Measurements from ENCODE around the gene HID1. TPM values are rescaled to one million over a fixed set of nuclear protein-coding genes. Genes with fewer than 3 reads are reported as not detected.
A peak's percentile ranks its signal among the peaks of the same experiment; 100 is the strongest.

Gene HID1
- total RNA-seq, 1 experiment from 2014 or later = 43.8 TPM

DNA sequence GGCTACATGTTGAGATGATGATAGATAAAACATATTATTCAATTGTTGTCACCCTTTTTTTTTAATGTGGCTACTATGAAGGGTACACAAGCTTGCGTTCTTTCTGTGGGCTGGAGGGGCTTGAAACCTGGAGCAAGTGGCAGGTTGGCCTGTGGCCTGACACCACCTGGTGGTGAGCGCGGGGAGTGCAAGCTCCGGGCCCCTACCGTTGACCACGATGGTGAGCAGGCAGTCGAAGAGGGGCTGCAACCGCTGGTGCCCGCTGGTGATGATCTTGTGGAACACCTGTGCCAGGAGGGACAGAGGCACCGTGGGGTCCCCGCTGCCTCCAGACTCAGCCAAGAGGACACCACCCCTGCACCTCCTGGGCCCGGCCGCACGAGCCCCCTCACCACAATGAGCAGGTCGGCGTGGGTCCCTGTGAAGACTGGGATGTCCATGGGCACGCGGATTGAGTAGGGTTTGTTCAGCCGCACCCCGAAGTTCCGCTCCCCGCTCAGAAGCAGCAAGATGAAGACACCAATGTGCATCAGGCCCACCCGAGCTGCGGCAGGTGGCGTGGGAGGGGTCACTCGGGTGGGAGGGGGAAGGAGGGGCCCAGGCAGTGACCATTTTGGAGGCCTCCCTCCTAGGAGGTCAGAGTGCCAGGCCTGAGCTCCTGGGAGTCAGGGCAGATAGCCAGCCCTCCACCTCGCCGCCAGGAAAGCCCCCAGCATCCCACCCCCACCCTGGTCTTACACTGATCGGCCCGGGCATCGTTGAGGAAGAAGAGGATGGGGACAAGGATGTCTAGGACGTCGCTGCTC, 14.4 kb downstream of the HID1 start:
- ChIA-PET CTCF (interaction anchor here (0.6 to 2.6 kb wide), 30 partner anchors 9 to 331 kb away, joined by 3 to 22 read pairs (median 4); partner anchors contain the start of genes FDXR, MRPL58, OTOP2 and SLC25A19), POLR2A (interaction anchor here (1.5 kb wide), 1 partner anchor 10 kb away, joined by 3 read pairs; no protein-coding TSS in a partner anchor), RAD21 (ENCODE audit: low non-redundant PET in 1 of 2, low total read pairs in 2 of 2, uncharacterized antibody in 2 of 2, unreplicated experiment in 2 of 2) (interaction anchor here (0.7 to 2.0 kb wide), 6 partner anchors 35 to 115 kb away, joined by 3 to 6 read pairs (median 4); partner anchors contain the start of gene USH1G (in 1 of the 2))
- peaks cover 9 to 25% of the 10 kb centered on the region in 2 experiments; a peak in 3 of 4 replicates for H3K4me1 ChIP-seq (ENCODE audit: control insufficient read depth in 1 of 2, insufficient read depth in 2 of 2, low read length in 2 of 2)
- H2AFZ ChIP-seq (ENCODE audit: low read depth, low read length, poor library complexity, severe bottlenecking) = no peak overlapping the region
- BruUV-seq (replicated peaks) = no TSS peak
- H3K4me3 ChIP-seq (replicated peaks in 1 of 2; ENCODE audit: low read depth in 1 of 2, low read length in 2 of 2) = no peak overlapping the region
- intact Hi-C loops (cut with micrococcal nuclease) = loop anchor here (1.0 to 5.0 kb wide), 3 partner anchors 35 to 167 kb away; partner anchors contain the start of genes FDXR and USH1G
- ATAC-seq = peak; percentile 52
- no peaks in the 10 kb centered on the region for H3K36me3 ChIP-seq (ENCODE audit: control insufficient read depth in 1 of 2, insufficient read depth in 2 of 2, low read length in 2 of 2)
- no peaks in the 10 kb centered on the region for H3K9me2 ChIP-seq (ENCODE audit: insufficient read depth)
- no peaks in the 10 kb centered on the region for H3K27me3 ChIP-seq (ENCODE audit: insufficient read depth, low read length)
- H4K20me1 ChIP-seq (ENCODE audit: insufficient read depth) = no peaks in the 10 kb centered on the region
- H3K27ac ChIP-seq (ENCODE audit: low read depth, low read length) = no peak overlapping the region
- H3K9me3 ChIP-seq (ENCODE audit: control insufficient read depth in 1 of 2, insufficient read depth in 1 of 2, low read depth in 1 of 2, low read length in 2 of 2) = no peaks in the 10 kb centered on the region
- no peak overlapping the region for H3K9ac ChIP-seq (ENCODE audit: low read length)
- no peak for TF ChIP-seq CEBPB (IDR thresholded peaks at IDR 0.05; ENCODE audit: low read depth)
- TF ChIP-seq RAD21 (IDR thresholded peaks at IDR 0.05; ENCODE audit: low read depth) = peak; percentile 96
- TF ChIP-seq, protein P1, sequence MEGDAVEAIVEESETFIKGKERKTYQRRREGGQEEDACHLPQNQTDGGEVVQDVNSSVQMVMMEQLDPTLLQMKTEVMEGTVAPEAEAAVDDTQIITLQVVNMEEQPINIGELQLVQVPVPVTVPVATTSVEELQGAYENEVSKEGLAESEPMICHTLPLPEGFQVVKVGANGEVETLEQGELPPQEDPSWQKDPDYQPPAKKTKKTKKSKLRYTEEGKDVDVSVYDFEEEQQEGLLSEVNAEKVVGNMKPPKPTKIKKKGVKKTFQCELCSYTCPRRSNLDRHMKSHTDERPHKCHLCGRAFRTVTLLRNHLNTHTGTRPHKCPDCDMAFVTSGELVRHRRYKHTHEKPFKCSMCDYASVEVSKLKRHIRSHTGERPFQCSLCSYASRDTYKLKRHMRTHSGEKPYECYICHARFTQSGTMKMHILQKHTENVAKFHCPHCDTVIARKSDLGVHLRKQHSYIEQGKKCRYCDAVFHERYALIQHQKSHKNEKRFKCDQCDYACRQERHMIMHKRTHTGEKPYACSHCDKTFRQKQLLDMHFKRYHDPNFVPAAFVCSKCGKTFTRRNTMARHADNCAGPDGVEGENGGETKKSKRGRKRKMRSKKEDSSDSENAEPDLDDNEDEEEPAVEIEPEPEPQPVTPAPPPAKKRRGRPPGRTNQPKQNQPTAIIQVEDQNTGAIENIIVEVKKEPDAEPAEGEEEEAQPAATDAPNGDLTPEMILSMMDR (IDR thresholded peaks at IDR 0.05 in 2 of 3, conservative IDR thresholded peaks at IDR 0.05 in 1 of 3; ENCODE audit: borderline replicate concordance in 1 of 3, insufficient read depth in 1 of 3, low read depth in 2 of 3, low read length in 2 of 3) = peak; percentile 94 to 99 (median 98)
- H3K4me2 ChIP-seq (ENCODE audit: low read length) = no peak overlapping the region
- no peak for DNase-seq (ENCODE audit: low read depth, low spot score)
- no peaks in the 10 kb centered on the region for H3K79me2 ChIP-seq (ENCODE audit: insufficient read depth, low read length)

DNA sequence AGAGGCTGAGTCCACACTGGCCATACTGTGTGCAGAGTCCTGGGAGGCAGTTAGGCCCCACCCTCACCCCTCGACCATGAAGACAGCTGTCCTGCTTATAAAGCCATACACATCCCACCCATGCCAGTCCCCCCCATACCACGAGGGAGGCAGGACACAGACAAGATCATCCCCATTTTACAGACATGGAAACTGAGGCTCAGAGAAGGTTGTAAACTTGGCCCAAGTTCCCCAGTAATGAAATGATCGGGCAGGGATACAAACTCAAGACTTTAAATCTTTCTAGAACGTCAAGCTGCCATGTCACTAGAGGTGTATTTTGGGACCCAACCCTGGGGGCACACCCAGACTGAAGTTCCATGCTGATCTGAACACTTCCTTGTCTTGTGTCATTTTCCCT, 16.5 kb downstream of the HID1 start:
- no peaks in the 10 kb centered on the region for H3K79me2 ChIP-seq (ENCODE audit: insufficient read depth, low read length)
- DNase-seq (ENCODE audit: low read depth, low spot score) (no peak), ATAC-seq (no peak)
- ChIA-PET RAD21 (ENCODE audit: low non-redundant PET in 1 of 2, low total read pairs in 2 of 2, uncharacterized antibody in 2 of 2, unreplicated experiment in 2 of 2) (no interaction called here), CTCF (interaction anchor here (1.1 to 2.6 kb wide), 3 partner anchors 32 to 56 kb away, joined by 3 to 11 read pairs (median 4); partner anchors contain the start of genes MRPL58, OTOP2 and USH1G), POLR2A (no interaction called here)
- peaks cover 9 to 21% of the 10 kb centered on the region in 2 experiments; a peak in 3 of 4 replicates for H3K4me1 ChIP-seq (ENCODE audit: control insufficient read depth in 1 of 2, insufficient read depth in 2 of 2, low read length in 2 of 2)
- H3K4me3 ChIP-seq (replicated peaks in 1 of 2; ENCODE audit: low read depth in 1 of 2, low read length in 2 of 2) = no peak overlapping the region
- H4K20me1 ChIP-seq (ENCODE audit: insufficient read depth) = no peaks in the 10 kb centered on the region
- no TSS peak for BruUV-seq (replicated peaks)
- H3K4me2 ChIP-seq (ENCODE audit: low read length) = no peak overlapping the region
- no peak overlapping the region for H3K9ac ChIP-seq (ENCODE audit: low read length)
- H2AFZ ChIP-seq (ENCODE audit: low read depth, low read length, poor library complexity, severe bottlenecking) = no peak overlapping the region
- no peaks in the 10 kb centered on the region for H3K36me3 ChIP-seq (ENCODE audit: control insufficient read depth in 1 of 2, insufficient read depth in 2 of 2, low read length in 2 of 2)
- intact Hi-C loops (cut with micrococcal nuclease) = loop anchor here (5.0 kb wide), 1 partner anchor 84 kb away; the partner anchor contains the start of gene FDXR
- H3K27ac ChIP-seq (ENCODE audit: low read depth, low read length) = no peak overlapping the region
- no peaks in the 10 kb centered on the region for H3K27me3 ChIP-seq (ENCODE audit: insufficient read depth, low read length)
- H3K9me2 ChIP-seq (ENCODE audit: insufficient read depth) = no peaks in the 10 kb centered on the region
- no peaks in the 10 kb centered on the region for H3K9me3 ChIP-seq (ENCODE audit: control insufficient read depth in 1 of 2, insufficient read depth in 1 of 2, low read depth in 1 of 2, low read length in 2 of 2)
- TF ChIP-seq JUND (IDR thresholded peaks at IDR 0.05) = no peak
- no peak for TF ChIP-seq SRF (IDR thresholded peaks at IDR 0.05; ENCODE audit: low read depth)
- TF ChIP-seq POLR2A (IDR thresholded peaks at IDR 0.05; ENCODE audit: borderline replicate concordance, extremely low read depth, insufficient read depth, insufficient read length) = no peak
- TF ChIP-seq, protein P2, sequence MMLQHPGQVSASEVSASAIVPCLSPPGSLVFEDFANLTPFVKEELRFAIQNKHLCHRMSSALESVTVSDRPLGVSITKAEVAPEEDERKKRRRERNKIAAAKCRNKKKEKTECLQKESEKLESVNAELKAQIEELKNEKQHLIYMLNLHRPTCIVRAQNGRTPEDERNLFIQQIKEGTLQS (IDR thresholded peaks at IDR 0.05) = no peak
- no peak for TF ChIP-seq SP1 (IDR thresholded peaks at IDR 0.05; ENCODE audit: low read depth)
- TF ChIP-seq ELF1 (IDR thresholded peaks at IDR 0.05; ENCODE audit: borderline replicate concordance, low read depth) = no peak
- TF ChIP-seq, protein P3, sequence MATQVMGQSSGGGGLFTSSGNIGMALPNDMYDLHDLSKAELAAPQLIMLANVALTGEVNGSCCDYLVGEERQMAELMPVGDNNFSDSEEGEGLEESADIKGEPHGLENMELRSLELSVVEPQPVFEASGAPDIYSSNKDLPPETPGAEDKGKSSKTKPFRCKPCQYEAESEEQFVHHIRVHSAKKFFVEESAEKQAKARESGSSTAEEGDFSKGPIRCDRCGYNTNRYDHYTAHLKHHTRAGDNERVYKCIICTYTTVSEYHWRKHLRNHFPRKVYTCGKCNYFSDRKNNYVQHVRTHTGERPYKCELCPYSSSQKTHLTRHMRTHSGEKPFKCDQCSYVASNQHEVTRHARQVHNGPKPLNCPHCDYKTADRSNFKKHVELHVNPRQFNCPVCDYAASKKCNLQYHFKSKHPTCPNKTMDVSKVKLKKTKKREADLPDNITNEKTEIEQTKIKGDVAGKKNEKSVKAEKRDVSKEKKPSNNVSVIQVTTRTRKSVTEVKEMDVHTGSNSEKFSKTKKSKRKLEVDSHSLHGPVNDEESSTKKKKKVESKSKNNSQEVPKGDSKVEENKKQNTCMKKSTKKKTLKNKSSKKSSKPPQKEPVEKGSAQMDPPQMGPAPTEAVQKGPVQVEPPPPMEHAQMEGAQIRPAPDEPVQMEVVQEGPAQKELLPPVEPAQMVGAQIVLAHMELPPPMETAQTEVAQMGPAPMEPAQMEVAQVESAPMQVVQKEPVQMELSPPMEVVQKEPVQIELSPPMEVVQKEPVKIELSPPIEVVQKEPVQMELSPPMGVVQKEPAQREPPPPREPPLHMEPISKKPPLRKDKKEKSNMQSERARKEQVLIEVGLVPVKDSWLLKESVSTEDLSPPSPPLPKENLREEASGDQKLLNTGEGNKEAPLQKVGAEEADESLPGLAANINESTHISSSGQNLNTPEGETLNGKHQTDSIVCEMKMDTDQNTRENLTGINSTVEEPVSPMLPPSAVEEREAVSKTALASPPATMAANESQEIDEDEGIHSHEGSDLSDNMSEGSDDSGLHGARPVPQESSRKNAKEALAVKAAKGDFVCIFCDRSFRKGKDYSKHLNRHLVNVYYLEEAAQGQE (IDR thresholded peaks at IDR 0.05; ENCODE audit: low read depth) = no peak
- TF ChIP-seq FOSL1 (IDR thresholded peaks at IDR 0.05; ENCODE audit: low read depth) = no peak
- no peak for TF ChIP-seq ZFX (IDR thresholded peaks at IDR 0.05)
- no peak for TF ChIP-seq CBX3 (IDR thresholded peaks at IDR 0.05; ENCODE audit: low read depth)
